NCI-H446 treated with DMSO at 0.1 percent for 48 hours (cell line): ENCODE results near the gene RDH8.
"Not testable (repeated sequence)": the region's sequence is repeated elsewhere in the genome, so short reads cannot be mapped to it uniquely, and the experiment has no call there.

ENCODE experiments used
- DNase-seq: peaks from one replicate; lab custom pipeline; 2025; lab: John Stamatoyannopoulos, UW

Gene RDH8

GRCh38 chr19:10006335-10006708, 7.0 kb upstream of the RDH8 start:
- DNase-seq, result no peak

DNA sequence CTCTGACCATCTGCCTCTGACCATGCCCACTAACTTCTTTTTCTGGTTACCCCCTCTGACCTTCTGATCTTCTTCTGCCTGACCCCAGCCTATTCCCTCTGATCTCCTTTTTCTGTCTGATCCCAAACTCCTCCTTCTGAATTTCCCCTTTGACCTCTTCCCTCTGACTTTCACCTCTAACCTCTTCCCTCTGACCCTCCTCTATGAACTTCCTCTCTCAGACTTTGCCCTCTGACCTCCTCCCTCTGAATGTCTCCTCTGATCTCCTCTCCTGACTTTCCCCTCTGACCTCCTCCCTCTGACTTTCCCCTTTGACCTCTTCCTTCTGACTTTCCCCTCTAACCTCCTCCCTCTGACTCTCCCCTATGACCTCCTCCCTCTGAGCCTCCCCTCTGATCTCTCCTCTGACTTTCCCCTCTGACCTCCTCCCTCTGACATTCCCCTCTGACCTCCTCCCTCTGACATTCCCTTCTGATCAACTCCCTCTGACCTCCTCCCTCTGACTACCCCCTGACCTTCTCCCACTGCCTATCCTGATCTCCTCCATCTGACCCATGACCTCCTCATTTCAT, 6.4 kb upstream of the RDH8 start:
- DNase-seq, result no peak

DNA sequence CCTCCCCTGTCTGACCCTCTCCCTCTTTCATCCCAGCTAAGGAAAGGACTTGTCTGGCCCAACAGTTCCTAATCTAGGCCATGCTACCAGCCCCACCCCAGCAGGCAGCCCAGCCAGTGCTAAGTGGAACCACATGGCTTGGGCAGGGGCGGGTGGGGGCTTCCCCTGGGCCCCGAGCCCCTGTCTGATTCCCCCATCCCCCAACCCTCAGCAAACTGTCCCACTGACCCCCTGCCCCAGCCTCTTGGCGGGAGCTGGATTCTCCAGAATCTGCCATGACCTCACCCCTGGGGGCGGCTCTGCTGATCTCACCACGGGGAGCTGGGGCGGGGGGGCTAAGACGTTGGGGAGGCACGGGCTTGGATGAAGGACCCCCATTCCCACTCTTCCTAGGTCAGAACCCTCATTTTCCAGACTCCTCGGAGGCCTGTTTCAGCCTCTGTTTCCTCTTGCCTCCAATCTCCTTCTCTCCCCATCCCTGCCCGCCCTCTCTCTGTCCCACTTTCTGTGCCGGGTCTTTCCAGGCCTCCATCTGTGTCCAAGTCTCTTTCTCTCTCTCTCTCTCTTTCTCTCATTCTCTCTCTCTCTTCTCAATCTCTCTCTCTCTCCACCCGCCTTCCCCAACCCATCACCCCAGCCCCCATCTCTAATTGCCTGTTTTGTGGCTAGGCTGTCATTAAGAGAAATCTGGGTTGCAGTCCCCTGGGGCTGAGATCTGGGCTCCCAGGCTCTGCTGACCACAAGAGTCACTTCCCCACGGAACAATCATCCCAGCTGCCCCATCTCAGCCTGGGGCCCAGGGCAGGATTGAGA, 5.7 kb upstream of the RDH8 start:
- DNase-seq, result no peak

DNA sequence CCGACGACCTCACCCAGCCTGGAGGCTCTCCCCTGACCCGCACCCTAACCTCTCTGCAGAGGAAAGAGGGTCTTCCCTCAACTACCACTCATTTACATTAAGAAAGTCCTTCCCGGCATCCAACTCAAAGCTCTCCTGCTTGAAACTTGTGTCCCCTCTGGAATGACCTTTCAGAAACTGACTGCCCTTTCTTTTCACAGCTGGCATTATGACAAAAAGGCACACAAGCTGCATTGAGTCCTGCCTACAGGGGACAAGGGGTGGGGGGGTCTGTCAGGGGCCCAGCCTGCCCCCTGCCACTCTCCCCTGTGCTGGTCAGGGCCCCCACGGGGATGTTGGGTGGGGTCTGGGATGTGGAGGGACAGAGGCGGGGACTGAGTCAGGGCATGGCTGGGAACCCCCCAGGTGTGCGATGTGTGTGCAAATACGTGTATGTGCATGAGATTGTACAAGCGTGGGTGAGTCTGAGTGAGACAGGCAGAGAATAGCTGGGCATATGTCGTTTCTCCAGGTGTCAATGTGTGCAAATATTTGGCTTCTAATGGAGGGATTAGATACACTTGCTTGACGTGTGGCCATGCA, 5.0 kb upstream of the RDH8 start:
- no peak for DNase-seq

- DNase-seq, result no peak
Measured at GRCh38 chr19:10009714-10010224, 3.5 kb upstream of the RDH8 start.

- DNase-seq, result no peak
Measured at GRCh38 chr19:10010247-10010691, 3.0 kb upstream of the RDH8 start, which contains the start of gene COL5A3. Gene COL5A3 (minus strand): TSS chr19:10010504. CDS start chr19:10010385, 119 bp downstream.

GRCh38 chr19:10010939-10011338, 2.3 kb upstream of the RDH8 start:
- no peak for DNase-seq

GRCh38 chr19:10011974-10012373, 1.3 kb upstream of the RDH8 start:
- no peak for DNase-seq

GRCh38 chr19:10013834-10014618, 743 bp downstream of the RDH8 start:
- DNase-seq, result no peak

DNA sequence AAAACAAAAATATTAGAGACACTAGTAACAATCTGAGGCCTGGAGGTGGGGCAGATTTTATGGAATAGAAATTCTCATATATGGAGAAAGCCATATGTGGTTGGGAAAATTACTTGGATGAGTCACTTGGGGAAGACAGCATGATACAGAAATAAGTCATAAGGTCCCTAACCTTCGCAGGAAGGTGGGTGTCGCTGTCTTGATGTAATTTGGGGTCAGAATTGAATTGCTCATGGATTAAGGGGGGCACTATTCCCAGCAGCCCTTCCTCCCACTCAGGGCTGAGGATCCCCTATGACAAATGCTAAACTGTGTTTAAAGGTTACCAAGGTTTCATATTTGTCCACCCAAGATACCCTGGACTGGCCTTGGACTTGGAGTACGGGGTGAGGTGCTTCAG, 5.0 kb downstream of the RDH8 start:
- no peak for DNase-seq

DNA sequence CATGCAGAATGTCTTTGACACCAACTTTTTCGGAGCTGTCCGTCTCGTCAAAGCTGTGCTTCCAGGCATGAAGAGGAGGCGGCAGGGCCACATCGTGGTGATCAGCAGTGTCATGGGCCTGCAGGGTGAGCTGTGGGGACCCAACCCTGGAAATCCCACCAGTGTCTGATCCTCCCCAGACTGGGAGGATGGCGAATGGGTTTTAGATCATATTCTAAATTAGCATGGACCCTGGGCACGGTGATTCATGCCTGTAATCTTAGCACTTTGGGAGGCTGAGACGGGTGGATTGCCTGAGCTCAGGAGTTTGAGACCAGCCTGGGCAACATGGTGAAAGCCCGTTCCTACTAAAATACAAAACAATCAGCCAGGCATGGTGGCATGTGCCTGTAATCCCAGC, 5.5 kb downstream of the RDH8 start:
- DNase-seq, result no peak

DNA sequence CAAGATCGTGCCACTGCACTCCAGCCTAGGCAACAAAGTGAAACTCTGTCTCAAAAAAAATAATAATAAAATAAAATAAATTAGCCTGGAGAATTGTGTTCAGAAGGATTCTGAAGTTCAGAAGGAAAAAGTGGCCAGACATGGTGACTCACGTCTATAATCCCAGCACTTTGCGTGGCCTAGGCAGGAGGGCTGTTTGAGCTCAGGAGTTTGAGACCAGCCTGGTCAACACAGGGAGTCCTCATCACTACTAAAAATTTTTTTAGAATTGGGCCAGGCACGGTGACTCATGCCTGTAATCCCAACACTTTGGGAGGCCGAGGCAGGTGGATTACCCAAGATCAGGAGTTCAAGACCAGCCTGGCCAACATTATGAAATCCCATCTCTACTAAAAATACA, 6.0 kb downstream of the RDH8 start:
- no peak for DNase-seq

DNA sequence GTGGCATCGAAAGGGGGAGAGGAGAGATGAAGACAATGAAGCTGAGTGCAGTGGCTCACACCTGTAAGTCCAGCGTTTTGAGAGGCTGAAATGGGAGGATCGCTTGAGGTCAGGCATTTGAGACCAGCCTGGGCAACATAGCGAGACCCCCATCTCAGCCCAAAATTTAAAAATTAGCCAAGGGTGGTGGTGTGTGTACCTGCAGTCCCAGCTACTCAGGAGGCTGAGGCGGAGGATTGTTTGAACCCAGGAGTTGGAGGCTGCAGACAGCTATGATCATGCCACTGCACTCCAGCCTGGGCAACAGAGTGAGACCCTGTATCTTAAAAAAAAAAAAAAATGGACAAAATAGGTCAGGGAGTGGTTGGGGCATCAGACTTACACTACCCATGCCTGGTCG, 7.6 kb downstream of the RDH8 start:
- no peak for DNase-seq

GRCh38 chr19:10021446-10021845, 8.2 kb downstream of the RDH8 start:
- no peak for DNase-seq

- DNase-seq, result no peak
Measured at GRCh38 chr19:10021863-10022262, 8.6 kb downstream of the RDH8 start.

DNA sequence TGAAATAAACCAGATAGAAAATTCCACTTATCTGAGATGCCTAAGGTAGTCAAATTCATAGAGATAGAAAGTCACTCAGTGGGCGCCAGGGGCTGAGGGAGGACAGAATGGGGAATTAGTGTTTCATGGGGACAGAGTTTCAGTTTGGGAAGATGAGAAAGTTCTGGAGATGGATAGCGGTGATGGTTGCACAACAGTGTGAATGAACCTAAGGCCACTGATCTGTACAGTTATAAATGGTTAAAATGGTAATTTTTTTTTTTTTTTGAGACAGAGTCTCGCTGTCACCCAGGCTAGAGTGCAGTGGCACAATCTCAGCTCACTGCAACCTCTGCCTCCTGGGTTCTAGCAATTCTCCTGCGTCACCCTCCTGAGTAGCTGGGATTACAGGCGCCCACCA, 9.8 kb downstream of the RDH8 start:
- not testable (repeated sequence) for DNase-seq

DNA sequence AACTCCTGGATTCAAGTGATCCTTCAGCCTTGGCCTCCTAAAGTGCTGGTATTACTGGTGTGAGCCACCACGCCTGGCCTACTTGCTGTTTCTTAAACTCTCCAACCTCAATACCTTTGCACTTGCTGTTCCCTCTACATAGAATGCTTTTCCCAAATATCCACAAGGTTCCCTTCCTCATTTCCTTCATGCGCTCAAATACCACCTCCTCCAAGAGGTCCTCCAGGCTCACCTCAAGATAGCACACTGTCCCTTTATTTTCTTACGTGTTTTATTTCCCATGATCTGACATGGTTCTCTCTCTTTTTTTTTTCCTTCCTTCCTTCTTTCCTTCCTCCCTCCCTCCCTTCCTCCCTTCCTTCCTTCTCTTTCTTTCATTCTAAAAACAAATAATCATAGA, 13.5 kb downstream of the RDH8 start:
- no peak for DNase-seq

- DNase-seq, result peak; percentile 75
Measured at GRCh38 chr19:10027158-10027997, 14.1 kb downstream of the RDH8 start.

DNA sequence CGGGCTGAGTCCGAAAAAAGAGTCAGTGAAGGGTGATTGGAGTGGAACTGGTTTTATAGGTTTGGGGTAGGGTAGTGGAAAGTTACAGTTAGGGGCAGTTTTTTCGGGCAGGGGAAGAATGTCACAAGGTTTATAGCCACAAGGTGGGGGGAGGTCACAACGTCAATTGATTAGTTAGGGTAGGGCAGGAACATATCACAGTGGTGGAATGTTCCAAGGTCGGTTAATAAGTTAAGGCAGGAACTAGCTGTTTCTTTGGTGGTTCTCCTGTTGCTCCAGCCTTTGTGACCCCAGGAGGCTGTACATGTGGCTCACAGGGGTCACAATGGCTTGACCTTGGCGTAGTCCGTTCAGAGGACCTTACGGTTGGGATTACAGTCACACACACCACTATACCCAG, 20.3 kb downstream of the RDH8 start:
- DNase-seq, result no peak

DNA sequence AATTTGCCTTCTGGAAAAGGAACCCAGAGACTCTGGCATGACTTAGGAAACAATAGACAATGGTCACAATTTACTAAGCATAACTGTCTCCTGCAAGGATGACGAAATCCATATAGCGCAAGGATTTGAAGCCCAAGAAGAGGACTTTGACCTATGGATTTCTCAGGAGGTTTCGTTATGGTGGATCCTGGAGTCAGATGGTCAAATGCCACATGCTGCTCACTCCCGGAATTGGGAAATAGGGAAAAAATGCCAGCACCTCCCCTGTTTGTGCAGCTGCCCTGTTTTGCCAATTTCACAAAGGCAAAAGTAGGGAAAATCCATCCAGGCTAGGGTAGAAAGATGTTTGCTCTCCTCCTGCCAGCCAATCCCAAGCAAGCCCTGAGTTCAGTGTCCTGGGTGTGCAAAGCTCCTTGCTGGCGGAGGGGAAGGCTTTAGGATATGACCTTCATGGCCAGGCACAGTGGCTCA, 23.4 kb downstream of the RDH8 start:
- no peak for DNase-seq

- DNase-seq, result no peak
Measured at GRCh38 chr19:10037367-10037766, 24.1 kb downstream of the RDH8 start.
